H9 (cell line): ENCODE measurements around the gene RBFOX1. TPM values are rescaled to one million over a fixed set of nuclear protein-coding genes. Genes with fewer than 3 reads are reported as not detected.

Source experiments
- DNase-seq: peaks from one replicate; pipeline ENCODE4 v3.0.0-alpha.2; 2017
- H2AFZ ChIP-seq: one replicate; pipeline ENCODE4 v1.6.1; 2013; ENCODE audit warnings: mild to moderate bottlenecking, low read length, control low read depth, moderate library complexity
- H2AK5ac ChIP-seq: 2 replicates; pipeline ENCODE4 v1.6.1; 2013; ENCODE audit warnings: low read length, control low read depth, mixed read lengths; ENCODE audit not compliant: insufficient read length
- H2BK120ac ChIP-seq: one replicate; pipeline ENCODE4 v1.6.1; 2013; ENCODE audit warnings: low read depth, mild to moderate bottlenecking, low read length, control low read depth, inconsistent platforms; ENCODE audit not compliant: poor library complexity, severe bottlenecking
- H2BK12ac ChIP-seq: 2 replicates; pipeline ENCODE4 v1.6.1; 2013; ENCODE audit warnings: low read length, control low read depth, mixed read lengths, low read depth; ENCODE audit not compliant: insufficient read length
- H2BK15ac ChIP-seq: 2 replicates; pipeline ENCODE4 v1.6.1; 2013; ENCODE audit warnings: low read depth, low read length, control low read depth
- H2BK20ac ChIP-seq: one replicate; pipeline ENCODE4 v1.6.1; 2013; ENCODE audit warnings: low read depth, mild to moderate bottlenecking, low read length, control low read depth, inconsistent platforms; ENCODE audit not compliant: poor library complexity, severe bottlenecking
- H2BK5ac ChIP-seq: 2 replicates; pipeline ENCODE4 v1.6.1; 2013; ENCODE audit warnings: low read length, control low read depth, mixed read lengths; ENCODE audit not compliant: insufficient read length
- H3K14ac ChIP-seq: 2 replicates; pipeline ENCODE4 v1.6.1; 2013; ENCODE audit warnings: low read length, control low read depth; ENCODE audit not compliant: insufficient read depth
- H3K18ac ChIP-seq: 2 replicates; pipeline ENCODE4 v1.6.1; 2013; ENCODE audit warnings: low read depth, mild to moderate bottlenecking, mixed read lengths, low read length, control low read depth; ENCODE audit not compliant: insufficient read length
- H3K23ac ChIP-seq: 2 replicates; pipeline ENCODE4 v1.6.1; 2013; ENCODE audit warnings: low read length, control low read depth, mixed read lengths, low read depth; ENCODE audit not compliant: insufficient read length
- H3K23me2 ChIP-seq: 2 replicates; pipeline ENCODE4 v1.6.1; 2013; ENCODE audit warnings: low read depth, mild to moderate bottlenecking, mixed read lengths, low read length, control low read depth; ENCODE audit not compliant: insufficient read length, poor library complexity, severe bottlenecking
- H3K27ac ChIP-seq: 2 replicates; pipeline ENCODE4 v1.5.1; 2013; ENCODE audit warnings: low read length, control low read depth, mixed read lengths, low read depth; ENCODE audit not compliant: insufficient read length
- H3K27me3 ChIP-seq: 2 replicates; pipeline ENCODE4 v1.6.1; 2013; ENCODE audit warnings: low read length, control low read depth, inconsistent platforms; ENCODE audit not compliant: insufficient read depth
- H3K4ac ChIP-seq: 2 replicates; pipeline ENCODE4 v1.6.1; 2013; ENCODE audit warnings: low read depth, mild to moderate bottlenecking, control low read depth, inconsistent platforms, low read length, moderate library complexity
- H3K4me1 ChIP-seq: 2 replicates; pipeline ENCODE4 v1.6.1; 2013; ENCODE audit warnings: low read length, control low read depth, inconsistent platforms; ENCODE audit not compliant: insufficient read depth
- H3K4me2 ChIP-seq: 2 replicates; pipeline ENCODE4 v1.6.1; 2013; ENCODE audit warnings: low read length, control low read depth, mixed read lengths; ENCODE audit not compliant: insufficient read length, insufficient read depth
- H3K56ac ChIP-seq: 2 replicates; pipeline ENCODE4 v1.6.1; 2013; ENCODE audit warnings: low read depth, mild to moderate bottlenecking, mixed read lengths, low read length, control low read depth; ENCODE audit not compliant: insufficient read length
- H3K79me1 ChIP-seq: 2 replicates; pipeline ENCODE4 v1.6.1; 2013; ENCODE audit warnings: low read depth, mild to moderate bottlenecking, moderate library complexity, low read length, control low read depth, inconsistent platforms; ENCODE audit not compliant: insufficient read depth, poor library complexity, severe bottlenecking
- H3K79me2 ChIP-seq: 2 replicates; pipeline ENCODE4 v1.6.1; 2013; ENCODE audit warnings: low read length, control low read depth, inconsistent platforms; ENCODE audit not compliant: insufficient read depth
- H3K9ac ChIP-seq: 2 replicates; pipeline ENCODE4 v1.6.1; 2013; ENCODE audit warnings: low read length, control low read depth, mixed read lengths; ENCODE audit not compliant: insufficient read length; ENCODE audit errors: extremely low read depth
- H3K9me3 ChIP-seq: one replicate; pipeline ENCODE4 v1.6.1; 2013; ENCODE audit warnings: low read depth, low read length, inconsistent platforms; ENCODE audit not compliant: control insufficient read depth
- H3T11ph ChIP-seq: one replicate; pipeline ENCODE4 v1.6.1; 2013; ENCODE audit warnings: mild to moderate bottlenecking, low read length, control low read depth, inconsistent platforms
- H4K20me1 ChIP-seq: one replicate; pipeline ENCODE4 v1.6.1; 2013; ENCODE audit not compliant: control insufficient read depth, insufficient read length, insufficient read depth
- H4K5ac ChIP-seq: 2 replicates; pipeline ENCODE4 v1.6.1; 2013; ENCODE audit warnings: low read depth, mild to moderate bottlenecking, mixed read lengths, low read length, control low read depth; ENCODE audit not compliant: insufficient read length
- H4K8ac ChIP-seq: replicated peaks from 2 replicates; pipeline ENCODE4 v1.6.1; 2013; ENCODE audit warnings: low read length, control low read depth, mixed read lengths, low read depth; ENCODE audit not compliant: insufficient read length
- H4K91ac ChIP-seq: 2 replicates; pipeline ENCODE4 v1.6.1; 2013; ENCODE audit warnings: low read depth, mild to moderate bottlenecking, moderate library complexity, mixed read lengths, low read length, control low read depth; ENCODE audit not compliant: insufficient read length
- H3K27ac Mint-ChIP-seq, 3 experiments: 2 replicates in 2 of 3; 3 replicates in 1 of 3; pipeline ENCODE4 v1.8.0; 2020 to 2021; ENCODE audit warnings: mixed read lengths in 3 of 3, mild to moderate bottlenecking in 1 of 3, moderate library complexity in 1 of 3
- H3K27me3 Mint-ChIP-seq: 2 replicates; pipeline ENCODE4 v1.8.0; 2021; ENCODE audit warnings: low read depth, mild to moderate bottlenecking, moderate library complexity, mixed read lengths
- H3K36me3 Mint-ChIP-seq, 3 experiments: 2 replicates in 2 of 3; 3 replicates in 1 of 3; pipeline ENCODE4 v1.8.0; 2020 to 2021; ENCODE audit warnings: low read depth in 3 of 3, mixed read lengths in 3 of 3; ENCODE audit not compliant: insufficient read depth in 1 of 3
- H3K4me1 Mint-ChIP-seq, 2 experiments: 2 replicates each; pipeline ENCODE4 v1.8.0; 2020; ENCODE audit warnings: mixed read lengths in 2 of 2
- H3K4me3 Mint-ChIP-seq, 2 experiments: 2 replicates in 1 of 2; 3 replicates in 1 of 2; pipeline ENCODE4 v1.8.0; 2020 to 2021; ENCODE audit warnings: mild to moderate bottlenecking in 2 of 2, mixed read lengths in 2 of 2, moderate library complexity in 1 of 2
- H3K9me3 Mint-ChIP-seq, 2 experiments: 2 replicates in 1 of 2; 3 replicates in 1 of 2; pipeline ENCODE4 v1.8.0; 2020; ENCODE audit warnings: mild to moderate bottlenecking in 2 of 2, mixed read lengths in 2 of 2, moderate library complexity in 1 of 2
- WGBS: extraction: QIAGEN DNeasy Blood & Tissue Kit; methylation state at CpG from one replicate; pipeline ENCODE4 v1.1.7; 2013; ENCODE audit warnings: missing lambda C conversion rate, low lambda C conversion rate, mixed read lengths; ENCODE audit not compliant: insufficient read length; ENCODE audit errors: extremely low coverage; 5-methylcytosine and 5-hydroxymethylcytosine counted together
- total RNA-seq: library from RNA; stranded (reverse); gene quantifications from 2 replicates; pipeline ENCODE4 v1.2.1, GENCODE V29; 2021
- TF ChIP-seq, protein P1 (sequence below): fragments of 200-600 bp; sonication (generic); conservative IDR thresholded peaks from 3 replicates; pipeline ENCODE4 v1.8.0; 2021; ENCODE audit warnings: antibody characterized with exemption, mild to moderate bottlenecking

RBFOX1 gene
- total RNA-seq, 1 experiment from 2014 or later, result 2.0 TPM

DNA sequence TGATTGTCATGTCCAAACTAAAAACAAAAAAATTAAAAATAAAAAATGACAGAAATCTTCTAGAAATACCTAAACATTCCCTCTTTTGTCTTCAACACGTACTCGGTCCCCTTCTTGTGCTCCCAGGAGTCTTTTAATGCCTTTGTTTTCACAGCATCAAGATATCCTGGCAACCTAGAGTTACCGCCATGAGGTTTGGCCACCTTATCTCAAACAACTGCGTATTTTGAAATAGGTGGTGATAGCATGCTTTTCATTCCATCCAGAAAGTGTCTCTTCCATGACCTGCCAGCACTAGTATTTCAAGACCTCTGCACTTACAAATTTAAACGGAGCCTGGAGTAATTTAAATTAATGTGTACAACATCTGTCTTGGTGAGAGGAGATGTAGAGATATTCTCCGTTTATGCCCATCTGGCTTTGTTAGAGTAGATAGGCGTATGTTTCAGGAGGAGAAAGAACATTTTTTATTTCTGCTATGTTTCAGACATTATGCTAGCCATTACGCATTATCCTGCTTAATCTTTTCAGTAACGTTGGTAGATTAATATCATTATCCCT is 42.0 kb downstream of the RBFOX1 start:
- Histone ChIP-seq H4K5ac (no peak overlapping the region), H3T11ph (no peak overlapping the region), H2BK12ac (no peak overlapping the region), H3K23me2 (no peaks in the 10 kb centered on the region), H2AFZ (no peak overlapping the region), H4K91ac (no peak overlapping the region), H2BK15ac (no peak overlapping the region), H3K79me2 (no peaks in the 10 kb centered on the region), H2AK5ac (no peak overlapping the region), H3K4me1 (peaks cover 2% of the 10 kb centered on the region), H2BK120ac (no peak overlapping the region), H3K27me3 (no peaks in the 10 kb centered on the region), H3K9ac (no peak overlapping the region), H3K18ac (no peak overlapping the region), H3K79me1 (no peaks in the 10 kb centered on the region), H3K14ac (no peak overlapping the region), H4K20me1 (no peaks in the 10 kb centered on the region), H3K4ac (no peak overlapping the region), H3K4me2 (no peak overlapping the region), H3K56ac (no peak overlapping the region), H2BK20ac (no peak overlapping the region), H3K9me3 (no peaks in the 10 kb centered on the region), H4K8ac (no peak overlapping the region), H2BK5ac (no peak overlapping the region), H3K23ac (no peak overlapping the region), H3K27ac (no peak overlapping the region)
- TF ChIP-seq, protein P1, sequence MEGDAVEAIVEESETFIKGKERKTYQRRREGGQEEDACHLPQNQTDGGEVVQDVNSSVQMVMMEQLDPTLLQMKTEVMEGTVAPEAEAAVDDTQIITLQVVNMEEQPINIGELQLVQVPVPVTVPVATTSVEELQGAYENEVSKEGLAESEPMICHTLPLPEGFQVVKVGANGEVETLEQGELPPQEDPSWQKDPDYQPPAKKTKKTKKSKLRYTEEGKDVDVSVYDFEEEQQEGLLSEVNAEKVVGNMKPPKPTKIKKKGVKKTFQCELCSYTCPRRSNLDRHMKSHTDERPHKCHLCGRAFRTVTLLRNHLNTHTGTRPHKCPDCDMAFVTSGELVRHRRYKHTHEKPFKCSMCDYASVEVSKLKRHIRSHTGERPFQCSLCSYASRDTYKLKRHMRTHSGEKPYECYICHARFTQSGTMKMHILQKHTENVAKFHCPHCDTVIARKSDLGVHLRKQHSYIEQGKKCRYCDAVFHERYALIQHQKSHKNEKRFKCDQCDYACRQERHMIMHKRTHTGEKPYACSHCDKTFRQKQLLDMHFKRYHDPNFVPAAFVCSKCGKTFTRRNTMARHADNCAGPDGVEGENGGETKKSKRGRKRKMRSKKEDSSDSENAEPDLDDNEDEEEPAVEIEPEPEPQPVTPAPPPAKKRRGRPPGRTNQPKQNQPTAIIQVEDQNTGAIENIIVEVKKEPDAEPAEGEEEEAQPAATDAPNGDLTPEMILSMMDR, result no peak
- Mint-ChIP-seq H3K36me3 (no peaks in the 10 kb centered on the region), H3K4me3 (no peak overlapping the region), H3K27ac (no peak overlapping the region), H3K27me3 (no peaks in the 10 kb centered on the region), H3K4me1 (peaks cover 0 to 7% of the 10 kb centered on the region in 2 experiments; a peak in 1 of 4 replicates), H3K9me3 (no peaks in the 10 kb centered on the region)
- no CpG with 5 or more reads among the region's 9 CpGs for WGBS
- DNase-seq, result no peak
